Astrocyte (in vitro differentiated cells and primary cell): ENCODE results near the gene APOOL. TPM values are rescaled to one million over a fixed set of nuclear protein-coding genes. Genes with fewer than 3 reads are reported as not detected.
A peak's percentile ranks its signal among the peaks of the same experiment; 100 is the strongest.

Experiments used
- DNase-seq: peaks from one replicate; pipeline ENCODE4 v3.0.0-alpha.2; 2010; ENCODE audit warnings: low read depth
- FAIRE-seq: peaks from 2 replicates; lab custom pipeline; 2011; peaks lifted over from hg19 to GRCh38; lab: Jason Lieb, UNC
- H2AFZ ChIP-seq: 2 replicates; pipeline ENCODE4 v1.6.0; 2012; ENCODE audit warnings: low read depth, low read length, inconsistent platforms
- H3K27ac ChIP-seq: 2 replicates; pipeline ENCODE4 v1.5.1; 2011; ENCODE audit warnings: low read depth, low read length, inconsistent platforms
- H3K27me3 ChIP-seq: 2 replicates; pipeline ENCODE4 v1.6.0; 2011; ENCODE audit warnings: low read length, inconsistent platforms; ENCODE audit not compliant: insufficient read depth
- H3K36me3 ChIP-seq: 2 replicates; pipeline ENCODE4 v1.5.1; 2011; ENCODE audit warnings: low read length, inconsistent platforms; ENCODE audit not compliant: insufficient read depth
- H3K4me1 ChIP-seq: 2 replicates; pipeline ENCODE4 v1.5.1; 2011; ENCODE audit warnings: low read length, inconsistent platforms; ENCODE audit not compliant: insufficient read depth
- H3K4me2 ChIP-seq: 2 replicates; pipeline ENCODE4 v1.6.0; 2012; ENCODE audit warnings: low read length, inconsistent platforms
- H3K4me3 ChIP-seq: 2 replicates; pipeline ENCODE4 v1.5.1; 2011; ENCODE audit warnings: low read depth, mild to moderate bottlenecking, low read length, inconsistent platforms; ENCODE audit not compliant: insufficient read depth
- H3K79me2 ChIP-seq: 2 replicates; pipeline ENCODE4 v1.6.0; 2012; ENCODE audit warnings: mild to moderate bottlenecking, low read length, inconsistent platforms; ENCODE audit not compliant: insufficient read depth
- H3K9ac ChIP-seq: 2 replicates; pipeline ENCODE4 v1.6.0; 2012; ENCODE audit warnings: mild to moderate bottlenecking, low read length, inconsistent platforms
- H3K9me3 ChIP-seq: 2 replicates; pipeline ENCODE4 v1.5.1; 2012; ENCODE audit warnings: low read depth, mild to moderate bottlenecking, low read length, inconsistent platforms; ENCODE audit not compliant: insufficient read depth
- H4K20me1 ChIP-seq: 2 replicates; pipeline ENCODE4 v1.6.0; 2012; ENCODE audit warnings: low read length, inconsistent platforms; ENCODE audit not compliant: insufficient read depth
- H3K27ac Mint-ChIP-seq: one replicate; pipeline ENCODE4 v1.8.0; 2021; ENCODE audit warnings: mild to moderate bottlenecking, mixed read lengths; ENCODE audit not compliant: unreplicated experiment
- H3K27me3 Mint-ChIP-seq: one replicate; pipeline ENCODE4 v1.8.0; 2021; ENCODE audit warnings: low read depth, mixed read lengths; ENCODE audit not compliant: unreplicated experiment
- H3K36me3 Mint-ChIP-seq: one replicate; pipeline ENCODE4 v1.8.0; 2021; ENCODE audit warnings: low read depth, mixed read lengths; ENCODE audit not compliant: unreplicated experiment
- H3K4me1 Mint-ChIP-seq: one replicate; pipeline ENCODE4 v1.8.0; 2021; ENCODE audit warnings: low read depth, mixed read lengths; ENCODE audit not compliant: unreplicated experiment
- H3K4me3 Mint-ChIP-seq: one replicate; pipeline ENCODE4 v1.8.0; 2021; ENCODE audit warnings: mild to moderate bottlenecking, moderate library complexity, mixed read lengths; ENCODE audit not compliant: unreplicated experiment
- H3K9me3 Mint-ChIP-seq: one replicate; pipeline ENCODE4 v1.8.0; 2021; ENCODE audit warnings: mild to moderate bottlenecking, mixed read lengths; ENCODE audit not compliant: unreplicated experiment
- EZH2 ChIP-seq: IDR thresholded peaks from 2 replicates; pipeline ENCODE4 v1.6.1; 2012; ENCODE audit warnings: mild to moderate bottlenecking, low read length, inconsistent platforms; ENCODE audit not compliant: insufficient read depth
- total RNA-seq: library from RNA; stranded (reverse); gene quantifications from 2 replicates; pipeline ENCODE4 v1.2.1, GENCODE V29; 2021
- TF ChIP-seq, protein P1 (sequence below): IDR thresholded peaks from 2 replicates; pipeline ENCODE4 v1.5.1; 2011; ENCODE audit warnings: low read depth, mild to moderate bottlenecking, inconsistent platforms, low read length, moderate library complexity; ENCODE audit not compliant: insufficient read depth

The APOOL gene
- total RNA-seq, 1 donor from 2014 or later = 18.2 TPM

- no peaks in the 10 kb centered on the region for H3K79me2 ChIP-seq
- no peak overlapping the region for H3K9ac ChIP-seq
- FAIRE-seq (peak; percentile 84), DNase-seq (no peak)
- H3K27ac ChIP-seq = no peak overlapping the region
- H3K27ac Mint-ChIP-seq = no peak overlapping the region
- no peak overlapping the region for H3K4me3 ChIP-seq
- H3K36me3 Mint-ChIP-seq = no peaks in the 10 kb centered on the region
- no peak for TF ChIP-seq EZH2
- TF ChIP-seq, protein P1, sequence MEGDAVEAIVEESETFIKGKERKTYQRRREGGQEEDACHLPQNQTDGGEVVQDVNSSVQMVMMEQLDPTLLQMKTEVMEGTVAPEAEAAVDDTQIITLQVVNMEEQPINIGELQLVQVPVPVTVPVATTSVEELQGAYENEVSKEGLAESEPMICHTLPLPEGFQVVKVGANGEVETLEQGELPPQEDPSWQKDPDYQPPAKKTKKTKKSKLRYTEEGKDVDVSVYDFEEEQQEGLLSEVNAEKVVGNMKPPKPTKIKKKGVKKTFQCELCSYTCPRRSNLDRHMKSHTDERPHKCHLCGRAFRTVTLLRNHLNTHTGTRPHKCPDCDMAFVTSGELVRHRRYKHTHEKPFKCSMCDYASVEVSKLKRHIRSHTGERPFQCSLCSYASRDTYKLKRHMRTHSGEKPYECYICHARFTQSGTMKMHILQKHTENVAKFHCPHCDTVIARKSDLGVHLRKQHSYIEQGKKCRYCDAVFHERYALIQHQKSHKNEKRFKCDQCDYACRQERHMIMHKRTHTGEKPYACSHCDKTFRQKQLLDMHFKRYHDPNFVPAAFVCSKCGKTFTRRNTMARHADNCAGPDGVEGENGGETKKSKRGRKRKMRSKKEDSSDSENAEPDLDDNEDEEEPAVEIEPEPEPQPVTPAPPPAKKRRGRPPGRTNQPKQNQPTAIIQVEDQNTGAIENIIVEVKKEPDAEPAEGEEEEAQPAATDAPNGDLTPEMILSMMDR = no peak
- no peaks in the 10 kb centered on the region for H3K27me3 Mint-ChIP-seq
- no peak overlapping the region for H3K4me3 Mint-ChIP-seq
- no peaks in the 10 kb centered on the region for H3K9me3 Mint-ChIP-seq
- H3K9me3 ChIP-seq = no peaks in the 10 kb centered on the region
- H3K4me1 ChIP-seq = no peaks in the 10 kb centered on the region
- no peaks in the 10 kb centered on the region for H3K27me3 ChIP-seq
- H3K36me3 ChIP-seq = no peaks in the 10 kb centered on the region
- no peaks in the 10 kb centered on the region for H4K20me1 ChIP-seq
- no peak overlapping the region for H2AFZ ChIP-seq
- no peaks in the 10 kb centered on the region for H3K4me1 Mint-ChIP-seq
- no peak overlapping the region for H3K4me2 ChIP-seq
These were observed 105.6 kb downstream of the APOOL start for GRCh38 chrX:85109235-85109634.

- H3K4me2 ChIP-seq = no peak overlapping the region
- no peak overlapping the region for H2AFZ ChIP-seq
- no peak overlapping the region for H3K27ac Mint-ChIP-seq
- H3K27me3 ChIP-seq = no peaks in the 10 kb centered on the region
- no peak overlapping the region for H3K27ac ChIP-seq
- no peak overlapping the region for H3K4me3 ChIP-seq
- H3K4me1 Mint-ChIP-seq = no peaks in the 10 kb centered on the region
- FAIRE-seq = no peak
- H3K4me3 Mint-ChIP-seq = no peak overlapping the region
- H3K27me3 Mint-ChIP-seq = no peaks in the 10 kb centered on the region
- H3K36me3 ChIP-seq = no peaks in the 10 kb centered on the region
- H3K9me3 Mint-ChIP-seq = peaks cover 2% of the 10 kb centered on the region
- no peak for DNase-seq
- no peak for TF ChIP-seq EZH2
- TF ChIP-seq, protein P1 = peak; percentile 54
- H3K9ac ChIP-seq = no peak overlapping the region
- H3K36me3 Mint-ChIP-seq = no peaks in the 10 kb centered on the region
- H3K79me2 ChIP-seq = no peaks in the 10 kb centered on the region
- H3K9me3 ChIP-seq = no peaks in the 10 kb centered on the region
- no peaks in the 10 kb centered on the region for H3K4me1 ChIP-seq
- no peaks in the 10 kb centered on the region for H4K20me1 ChIP-seq
These were observed 107.7 kb downstream of the APOOL start for GRCh38 chrX:85111347-85111746.

DNA sequence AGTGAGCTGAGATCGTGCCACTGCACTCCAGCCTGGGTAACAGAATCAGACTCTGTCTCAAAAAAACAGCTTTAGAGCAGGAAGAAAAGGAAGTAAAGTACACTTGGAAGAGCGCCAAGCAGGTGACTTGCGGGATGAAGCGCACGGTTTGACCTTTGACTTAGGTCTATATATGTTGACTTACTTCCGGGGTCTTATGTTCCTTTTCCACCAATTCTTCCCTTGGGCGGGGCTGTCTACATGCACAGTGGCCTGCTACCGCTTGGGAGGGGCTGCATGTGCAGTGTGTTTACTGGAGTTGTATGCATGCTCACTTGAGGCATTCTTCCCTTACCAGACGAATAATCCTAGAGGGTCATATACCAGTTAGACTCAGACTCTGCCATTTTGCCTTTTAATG lies 108.6 kb downstream of the APOOL start:
- no peaks in the 10 kb centered on the region for H3K27me3 Mint-ChIP-seq
- H3K9me3 Mint-ChIP-seq = peaks cover 2% of the 10 kb centered on the region
- Histone ChIP-seq H3K36me3 (no peaks in the 10 kb centered on the region), H3K27ac (no peak overlapping the region), H3K4me1 (no peaks in the 10 kb centered on the region), H3K9ac (no peak overlapping the region), H3K79me2 (no peaks in the 10 kb centered on the region), H3K27me3 (no peaks in the 10 kb centered on the region), H4K20me1 (no peaks in the 10 kb centered on the region), H3K4me2 (no peak overlapping the region), H2AFZ (no peak overlapping the region), H3K9me3 (no peaks in the 10 kb centered on the region), H3K4me3 (no peak overlapping the region)
- TF ChIP-seq, protein P1 = no peak
- TF ChIP-seq EZH2 = no peak
- no peak overlapping the region for H3K4me3 Mint-ChIP-seq
- no peak for DNase-seq
- H3K4me1 Mint-ChIP-seq = no peaks in the 10 kb centered on the region
- H3K36me3 Mint-ChIP-seq = no peaks in the 10 kb centered on the region
- no peak overlapping the region for H3K27ac Mint-ChIP-seq
- peak; percentile 39 for FAIRE-seq
